H1 (cell line): Measurements from ENCODE around the gene ELMO1. TPM values are rescaled to one million over a fixed set of nuclear protein-coding genes. Genes with fewer than 3 reads are reported as not detected.

Experiments used
- CTBP2 ChIP-seq: IDR thresholded peaks from 2 replicates; pipeline ENCODE4 v1.7.0; 2011; ENCODE audit warnings: borderline replicate concordance, mild to moderate bottlenecking, moderate library complexity, mixed read lengths, low read length; ENCODE audit not compliant: insufficient read depth, insufficient read length
- SIRT6 ChIP-seq: IDR thresholded peaks from one replicate; pipeline ENCODE4 v1.7.1; 2012; ENCODE audit warnings: low read length, inconsistent platforms
- SP2 ChIP-seq: IDR thresholded peaks from 2 replicates; pipeline ENCODE4 v1.6.1; 2012; ENCODE audit warnings: mild to moderate bottlenecking, low read length, inconsistent platforms
- polyA plus RNA-seq, 7 experiments: library from polyadenylated mRNA; depleted of rRNA in 3 of 7; stranded (reverse) in 5 of 7; unstranded in 2 of 7; fragments of >200 nt in 5 of 7; fragments of 200-250 nt in 2 of 7; gene quantifications; 1 replicate in 5 of 7; 2 replicates in 1 of 7; 4 replicates in 1 of 7; pipeline versions ENCODE4 v1.2.1 to v1.2.3, GENCODE V29; 2011 to 2013; ENCODE audit warnings: missing spikeins in 2 of 7, mixed read lengths in 2 of 7
- total RNA-seq: library from RNA; stranded (reverse); fragmentation: NEBNext Ultra II Directional; extraction: Animal tissue kit (Norgen Biotek cat#: 25700); gene quantifications from 2 replicates; pipeline ENCODE4 v1.2.1, GENCODE V29; 2021

ELMO1 gene
- total and polyA plus RNA-seq, 2 of the 8 experiments (the other 6 are each of a cell fraction or from before 2014, with no cell fraction given): 18.4 to 21.0 TPM

DNA sequence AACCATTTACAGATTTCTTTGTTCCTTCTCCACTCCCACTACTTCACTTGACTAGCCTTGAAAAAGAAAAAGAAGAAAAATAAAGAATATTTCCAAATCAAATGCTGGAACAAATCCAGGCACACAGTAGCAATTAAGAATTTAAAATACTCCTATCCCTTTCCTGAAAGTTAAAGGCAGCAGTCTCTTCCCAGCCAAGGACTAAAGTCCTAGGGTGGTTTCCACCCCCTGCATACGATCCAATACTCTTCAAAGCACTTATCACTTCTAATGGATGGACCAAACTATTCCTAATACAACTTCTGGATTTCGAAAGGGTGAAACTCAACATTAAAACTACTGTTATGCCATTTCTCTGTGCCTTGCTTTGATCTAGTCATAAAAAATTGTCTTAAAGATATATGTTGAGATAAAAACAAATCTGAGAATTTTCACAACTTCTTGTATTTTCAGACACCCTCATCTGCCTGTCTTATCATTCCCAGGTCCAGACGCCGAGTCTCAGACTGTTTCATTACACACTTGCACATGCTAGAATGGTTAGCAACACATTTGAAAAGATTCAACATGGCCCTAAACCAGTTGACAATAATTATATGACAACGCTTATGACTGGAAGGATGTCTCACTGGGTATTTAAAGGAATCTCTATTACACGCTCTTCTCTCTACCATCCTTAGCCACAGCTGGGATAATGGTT is 13.4 kb downstream of the ELMO1 start (continued):
- TF ChIP-seq SIRT6 (no peak), CTBP2 (no peak), SP2 (no peak)
